GM10266 (cell line): ENCODE data around the gene CD163L1.
"Not testable (repeated sequence)": the region's sequence is repeated elsewhere in the genome, so short reads cannot be mapped to it uniquely, and the experiment has no call there.

Source experiments
- DNase-seq: peaks from one replicate; pipeline ENCODE4 v3.0.0; 2012; ENCODE audit errors: extremely low spot score
- TF ChIP-seq, protein P1 (sequence below): IDR thresholded peaks from 2 replicates; pipeline ENCODE4 v1.5.1; 2012; ENCODE audit warnings: mild to moderate bottlenecking, low read depth; ENCODE audit not compliant: control insufficient read depth, insufficient read depth; ENCODE audit errors: missing control alignments

The CD163L1 gene

DNA sequence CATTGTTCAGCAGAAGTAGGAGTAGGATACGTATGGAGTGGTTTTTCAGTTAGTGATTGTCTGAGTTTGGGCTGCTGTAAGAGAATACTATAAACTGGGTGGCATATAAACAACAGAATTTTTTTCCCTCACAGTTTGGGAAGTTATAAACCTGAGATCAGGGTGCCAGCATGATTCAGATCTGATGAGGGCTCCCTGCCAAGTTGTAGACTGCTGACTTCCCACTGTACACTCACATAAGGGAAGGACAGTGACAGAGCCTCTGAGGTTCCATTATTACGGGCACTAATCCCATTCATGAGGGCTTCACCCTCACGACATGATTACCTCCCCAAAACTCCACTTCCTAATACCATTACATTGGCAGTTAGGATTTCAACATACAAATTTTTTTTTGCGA lies 89.4 kb downstream of the CD163L1 start:
- no peak for DNase-seq
- TF ChIP-seq, protein P1, sequence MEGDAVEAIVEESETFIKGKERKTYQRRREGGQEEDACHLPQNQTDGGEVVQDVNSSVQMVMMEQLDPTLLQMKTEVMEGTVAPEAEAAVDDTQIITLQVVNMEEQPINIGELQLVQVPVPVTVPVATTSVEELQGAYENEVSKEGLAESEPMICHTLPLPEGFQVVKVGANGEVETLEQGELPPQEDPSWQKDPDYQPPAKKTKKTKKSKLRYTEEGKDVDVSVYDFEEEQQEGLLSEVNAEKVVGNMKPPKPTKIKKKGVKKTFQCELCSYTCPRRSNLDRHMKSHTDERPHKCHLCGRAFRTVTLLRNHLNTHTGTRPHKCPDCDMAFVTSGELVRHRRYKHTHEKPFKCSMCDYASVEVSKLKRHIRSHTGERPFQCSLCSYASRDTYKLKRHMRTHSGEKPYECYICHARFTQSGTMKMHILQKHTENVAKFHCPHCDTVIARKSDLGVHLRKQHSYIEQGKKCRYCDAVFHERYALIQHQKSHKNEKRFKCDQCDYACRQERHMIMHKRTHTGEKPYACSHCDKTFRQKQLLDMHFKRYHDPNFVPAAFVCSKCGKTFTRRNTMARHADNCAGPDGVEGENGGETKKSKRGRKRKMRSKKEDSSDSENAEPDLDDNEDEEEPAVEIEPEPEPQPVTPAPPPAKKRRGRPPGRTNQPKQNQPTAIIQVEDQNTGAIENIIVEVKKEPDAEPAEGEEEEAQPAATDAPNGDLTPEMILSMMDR = no peak

DNA sequence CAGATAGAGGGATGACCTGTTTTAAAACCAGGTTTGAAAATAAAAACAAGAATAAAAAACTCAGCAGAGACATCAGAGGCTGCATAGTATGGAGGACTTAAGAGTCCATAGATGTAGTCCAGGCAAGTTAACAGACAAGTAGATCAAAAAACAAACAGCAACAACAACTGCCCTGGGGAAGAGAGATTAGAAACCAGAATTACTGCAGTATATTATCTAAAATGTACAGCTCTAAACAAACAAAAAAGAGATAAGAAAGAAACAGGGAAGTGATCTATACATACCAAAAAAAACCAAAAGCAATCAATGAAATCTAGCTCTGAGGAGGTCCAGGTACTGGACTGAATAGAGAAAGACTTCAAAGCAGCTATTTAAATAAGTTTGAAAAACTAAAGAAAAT lies 91.3 kb downstream of the CD163L1 start:
- TF ChIP-seq, protein P1 = no peak
- no peak for DNase-seq

DNA sequence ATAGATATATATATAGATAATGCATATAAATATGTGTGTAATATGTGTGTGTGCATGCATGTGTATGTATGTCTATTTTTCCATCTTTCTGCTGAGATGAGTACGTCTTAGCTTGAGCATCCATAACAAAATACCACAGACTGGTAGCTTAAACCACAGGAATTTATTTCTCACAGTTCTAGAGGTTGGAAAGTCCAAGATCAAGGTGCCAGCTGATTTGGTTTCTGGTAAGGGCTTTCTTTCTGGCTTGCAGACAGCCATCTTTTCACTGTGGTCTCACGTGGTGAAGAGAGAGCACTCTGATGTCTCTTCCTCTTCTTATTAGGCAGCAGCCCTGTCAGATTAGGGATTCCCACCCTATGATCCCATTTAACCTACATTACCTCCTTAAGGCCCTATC lies 92.8 kb downstream of the CD163L1 start:
- TF ChIP-seq, protein P1 = no peak
- no peak for DNase-seq

DNA sequence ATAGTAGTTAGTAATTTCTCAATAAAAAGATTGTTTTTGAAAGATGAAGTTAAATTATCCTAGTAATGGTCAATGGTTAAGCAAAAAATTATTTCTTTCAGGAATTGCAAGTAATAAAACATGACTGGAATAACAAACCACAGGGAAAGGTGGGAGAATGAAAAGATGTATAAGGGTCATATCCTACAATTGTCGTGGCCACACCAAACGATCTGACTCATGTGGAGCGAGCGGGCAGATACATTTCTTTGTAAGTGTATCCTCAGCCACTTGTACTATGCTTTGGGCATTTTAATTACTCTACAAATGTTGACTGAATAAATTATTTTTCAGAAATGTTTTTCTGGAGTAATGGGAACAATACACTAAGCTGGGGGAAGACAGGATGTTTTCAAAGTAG lies 94.5 kb downstream of the CD163L1 start:
- DNase-seq = no peak
- TF ChIP-seq, protein P1 = no peak

DNA sequence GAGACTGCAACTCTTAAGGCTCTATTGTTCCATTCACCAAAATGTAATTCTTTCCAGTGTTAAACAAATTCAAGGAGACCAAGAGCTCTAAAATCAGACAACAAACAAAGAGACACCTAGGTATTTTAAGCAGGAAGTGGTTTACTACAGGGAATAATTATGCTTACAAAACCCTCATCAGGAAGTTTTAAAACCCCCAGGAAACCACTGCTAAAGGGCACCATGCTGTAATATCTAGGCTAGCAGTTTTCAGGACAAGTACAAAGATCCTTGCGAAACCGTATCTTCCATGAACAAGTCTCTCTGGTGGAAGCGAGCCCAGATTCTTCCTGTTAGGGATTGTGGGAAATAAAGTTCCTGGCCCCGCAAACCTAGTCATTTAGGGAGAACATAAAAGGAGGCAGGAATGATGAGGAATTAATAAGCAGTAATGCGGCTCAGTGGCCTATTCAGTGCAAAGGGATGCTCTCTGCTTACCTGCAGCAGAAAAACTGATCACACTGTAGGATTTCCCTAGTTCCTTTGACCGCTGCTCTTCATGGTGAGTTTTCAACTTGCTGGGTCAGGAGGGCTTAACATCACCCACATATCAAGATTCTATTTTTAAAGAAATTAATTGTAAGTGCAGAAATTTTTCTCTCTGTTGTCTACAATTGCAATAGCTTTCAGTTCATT lies 97.3 kb downstream of the CD163L1 start:
- no peak for DNase-seq
- TF ChIP-seq, protein P1 = no peak

DNA sequence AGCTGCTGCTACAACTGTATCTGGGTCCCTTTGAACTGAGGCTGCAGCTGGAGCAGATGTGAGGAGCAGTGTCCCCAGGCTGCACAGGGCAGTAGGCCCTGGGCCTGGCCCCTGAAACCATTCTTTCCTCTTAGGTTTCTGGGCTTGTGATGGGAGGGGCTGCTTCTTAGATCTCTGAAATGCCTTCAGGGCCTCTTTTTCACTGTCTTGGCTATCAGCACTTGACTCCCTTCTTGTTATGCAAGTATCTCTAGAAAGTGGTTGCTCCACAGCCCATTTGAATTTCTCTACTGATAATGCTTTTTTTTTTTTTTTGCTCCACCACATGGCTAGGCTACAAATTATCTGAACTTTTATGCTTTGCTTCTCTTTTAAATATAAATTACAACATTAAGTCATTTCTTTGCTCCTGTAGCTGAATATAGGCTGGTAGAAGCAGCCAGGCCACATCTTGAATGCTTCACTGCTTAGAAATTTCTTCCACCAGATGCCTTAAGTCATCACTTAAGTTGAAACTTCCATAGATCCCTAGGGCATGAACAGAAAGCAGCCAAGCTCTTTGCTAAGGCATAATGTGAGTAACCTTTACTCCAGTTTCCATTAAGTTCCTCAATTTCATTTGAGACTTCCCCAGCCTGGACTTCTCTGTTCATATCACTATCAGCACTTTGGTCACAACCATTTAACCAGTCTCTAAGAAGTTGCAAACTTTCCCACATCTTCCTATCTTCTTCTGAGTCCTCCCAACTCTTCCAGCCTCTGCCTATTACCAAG lies 98.9 kb downstream of the CD163L1 start:
- TF ChIP-seq, protein P1 = no peak
- no peak for DNase-seq

DNA sequence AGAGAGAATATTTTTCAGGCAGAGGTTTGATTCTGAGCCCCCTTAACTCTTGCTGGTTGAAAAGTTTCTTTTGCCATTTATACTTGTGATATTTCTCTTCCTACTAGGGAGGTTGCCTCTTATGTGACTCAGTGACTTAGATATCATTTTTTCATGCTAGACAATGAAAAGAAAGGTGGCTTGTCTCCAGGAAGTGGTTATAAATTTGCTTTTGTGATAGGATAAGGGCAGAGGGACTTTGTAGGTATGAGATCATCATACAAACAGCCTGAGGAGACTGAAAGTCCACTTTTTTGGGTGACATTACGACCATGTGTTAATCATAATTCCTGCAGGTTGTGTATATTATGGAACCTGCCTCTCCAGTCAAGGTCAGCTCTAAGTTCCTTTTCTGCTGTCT lies 104.3 kb downstream of the CD163L1 start:
- no peak for DNase-seq

DNA sequence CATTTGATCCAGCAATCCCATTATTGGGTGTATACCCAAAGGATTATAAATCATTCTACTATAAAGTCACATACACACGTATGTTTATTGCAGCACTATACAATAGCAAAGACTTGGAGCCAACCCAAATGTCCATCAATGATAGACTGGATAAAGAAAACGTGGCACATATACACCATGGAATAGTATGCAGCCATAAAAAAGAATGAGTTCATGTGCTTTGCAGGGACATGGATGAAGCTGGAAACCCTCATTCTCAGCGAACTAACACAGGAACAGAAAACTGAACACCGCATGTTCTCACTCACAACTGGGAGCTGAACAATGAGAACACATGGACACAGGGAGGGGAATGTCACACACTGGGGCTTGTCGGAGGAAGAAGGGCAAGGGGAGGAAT lies 106.2 kb downstream of the CD163L1 start:
- not testable (repeated sequence) for DNase-seq

More for the DNA sequence above, 104.3 kb downstream of the CD163L1 start:
- TF ChIP-seq, protein P1 = no peak
